COLO668 (cell line): ENCODE measurements around the gene ATR.
"Not testable (repeated sequence)": the region's sequence is repeated elsewhere in the genome, so short reads cannot be mapped to it uniquely, and the experiment has no call there.

ENCODE experiments used
- DNase-seq: peaks from one replicate; lab custom pipeline; 2025; ENCODE audit not compliant: unreplicated experiment; lab: John Stamatoyannopoulos, UW

Gene ATR

DNA sequence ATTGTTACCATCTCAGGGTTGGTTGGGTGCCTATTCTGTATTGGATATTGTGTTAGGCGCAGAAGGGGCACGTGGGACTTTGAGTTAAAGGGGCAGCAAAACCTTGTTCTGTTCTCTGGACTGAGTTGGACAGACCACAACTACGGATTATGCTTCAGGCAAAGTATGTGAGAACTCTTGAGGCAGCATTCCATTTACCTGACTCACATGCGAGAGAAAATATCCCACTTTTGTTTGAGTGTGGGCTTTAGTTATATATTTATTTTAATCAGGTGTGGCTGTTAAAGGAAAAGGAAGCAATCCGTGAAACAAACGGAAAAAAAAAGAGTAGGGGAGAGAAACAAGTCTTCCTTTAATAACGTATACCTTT, 17.0 kb upstream of the ATR start:
- no peak for DNase-seq

- DNase-seq = no peak
Measured at GRCh38 chr3:142595141-142595540, 16.6 kb upstream of the ATR start.

- DNase-seq = not testable (repeated sequence)
Measured at GRCh38 chr3:142592268-142592667, 13.7 kb upstream of the ATR start.

- no peak for DNase-seq
Measured at GRCh38 chr3:142588703-142589102, 10.2 kb upstream of the ATR start.

GRCh38 chr3:142586803-142587406, 8.4 kb upstream of the ATR start:
- DNase-seq = peak; percentile 24

GRCh38 chr3:142581070-142581469, 2.5 kb upstream of the ATR start:
- not testable (repeated sequence) for DNase-seq

DNA sequence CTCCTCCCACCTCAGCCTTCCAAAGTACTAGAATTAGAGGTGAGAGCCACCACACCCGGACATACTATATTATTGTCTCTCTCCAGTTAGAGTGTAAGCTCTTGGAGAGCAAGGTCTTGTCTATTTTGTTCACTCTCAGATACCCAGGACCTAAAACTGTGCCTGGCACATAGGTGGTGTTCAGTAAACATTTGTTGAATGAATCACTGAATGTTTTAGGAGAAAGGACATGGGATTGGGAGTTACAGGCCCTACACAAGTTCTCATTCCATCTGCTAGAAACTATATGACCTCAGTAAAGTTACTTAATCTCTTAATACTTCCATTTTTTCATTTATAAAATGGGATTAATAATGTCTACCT, 1.5 kb upstream of the ATR start:
- no peak for DNase-seq

DNA sequence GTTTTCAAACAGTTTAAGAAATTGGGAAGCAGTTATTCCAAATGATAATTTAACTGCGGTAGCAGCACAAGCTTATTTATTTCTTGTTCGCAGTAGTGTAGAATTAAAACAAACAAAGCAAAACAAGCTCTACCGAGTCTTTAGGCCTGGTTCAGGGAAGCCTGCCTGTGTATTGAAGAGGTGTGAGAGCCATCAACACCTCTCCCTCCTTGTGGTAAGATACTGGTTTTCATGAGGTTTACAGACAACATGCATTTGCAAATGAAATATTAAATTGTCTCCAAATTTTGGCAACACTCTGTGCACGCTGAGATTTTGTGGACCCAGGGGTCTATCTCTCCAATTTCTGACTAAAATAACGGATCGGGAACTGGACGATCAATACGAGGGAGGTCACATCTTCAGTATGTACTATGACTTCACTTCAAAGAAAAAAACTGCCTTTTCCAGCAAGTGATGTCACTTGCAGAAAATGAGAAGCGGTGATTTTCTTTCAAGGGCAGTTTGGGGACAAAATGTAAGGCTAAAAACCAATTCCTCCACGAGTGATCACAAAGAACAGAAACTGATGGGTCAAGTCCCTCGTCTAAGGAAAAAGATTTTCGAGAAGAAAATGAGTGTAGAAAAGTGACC, 721 bp downstream of the ATR start:
- no peak for DNase-seq

GRCh38 chr3:142576792-142577191, 1.7 kb downstream of the ATR start:
- DNase-seq = no peak

DNA sequence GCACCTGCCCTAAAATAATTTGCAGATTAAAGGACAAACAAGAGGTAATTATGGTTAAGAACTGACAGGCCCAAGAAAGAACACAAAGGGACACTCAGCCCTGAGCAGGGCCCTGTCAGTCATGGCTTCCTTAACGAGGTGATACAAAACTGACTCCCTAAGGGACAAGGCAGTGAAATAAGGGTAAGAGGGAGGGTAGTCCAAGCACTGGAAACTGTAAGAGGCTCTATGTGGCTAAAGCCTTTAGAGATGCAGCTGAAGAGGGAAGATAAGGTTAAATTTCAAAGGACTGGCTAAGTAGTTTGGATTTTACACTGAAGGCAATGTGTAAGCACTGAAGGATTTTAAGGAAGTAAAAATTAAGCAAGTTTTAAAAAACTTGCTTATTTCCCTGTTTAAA, 3.9 kb downstream of the ATR start:
- no peak for DNase-seq

- not testable (repeated sequence) for DNase-seq
Measured at GRCh38 chr3:142574223-142574622, 4.3 kb downstream of the ATR start.

DNA sequence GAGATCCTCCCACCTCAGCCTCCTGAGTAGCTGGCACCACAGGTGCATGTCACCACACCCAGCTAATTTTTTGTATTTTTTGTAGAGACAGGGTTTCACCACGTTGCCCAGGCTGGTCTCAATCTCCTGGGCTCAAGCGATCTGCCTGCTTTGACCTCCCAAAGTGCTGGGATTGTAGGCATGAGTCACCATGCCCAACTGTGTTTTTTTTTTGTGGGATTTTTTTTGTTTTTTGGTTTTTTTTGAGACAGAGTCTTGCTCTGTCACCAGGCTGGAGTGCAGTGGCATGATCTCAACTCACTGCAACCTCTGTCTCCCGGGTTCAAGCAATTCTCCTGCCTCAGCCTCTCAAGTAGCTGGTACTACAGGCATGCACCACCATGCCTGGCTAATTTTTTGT, 9.1 kb downstream of the ATR start:
- DNase-seq = not testable (repeated sequence)

DNA sequence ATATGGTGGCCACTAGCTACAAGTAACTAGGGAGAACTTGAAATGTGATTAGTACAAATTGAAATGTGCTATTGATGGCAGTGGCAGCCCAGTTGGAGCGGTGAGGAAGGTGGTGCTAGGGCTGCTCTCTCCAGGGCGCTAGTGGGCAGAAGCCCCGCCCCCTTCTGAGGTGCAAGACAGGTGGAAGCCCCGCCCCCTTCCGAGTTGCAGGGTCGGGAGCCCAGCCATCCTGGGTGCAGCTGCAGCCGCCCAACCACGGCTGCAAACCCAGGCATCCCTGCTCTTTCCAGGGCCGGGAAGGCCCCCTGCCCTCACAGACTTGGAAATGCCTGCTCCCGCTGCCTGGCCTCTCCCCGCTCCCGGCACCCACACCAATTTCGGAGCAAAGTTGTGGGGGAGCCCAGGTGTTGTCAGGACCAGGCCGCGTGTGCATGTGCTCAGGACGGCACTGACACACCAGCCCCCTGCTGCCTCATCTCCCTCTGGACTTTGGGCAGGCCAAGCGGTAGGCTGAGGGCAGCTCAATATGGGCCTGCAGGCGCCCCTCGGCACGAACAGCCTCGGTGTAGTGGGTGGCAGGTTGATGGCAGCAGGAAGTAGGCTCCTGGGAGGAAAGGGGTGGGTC, 10.0 kb downstream of the ATR start:
- DNase-seq = peak; percentile 1

DNA sequence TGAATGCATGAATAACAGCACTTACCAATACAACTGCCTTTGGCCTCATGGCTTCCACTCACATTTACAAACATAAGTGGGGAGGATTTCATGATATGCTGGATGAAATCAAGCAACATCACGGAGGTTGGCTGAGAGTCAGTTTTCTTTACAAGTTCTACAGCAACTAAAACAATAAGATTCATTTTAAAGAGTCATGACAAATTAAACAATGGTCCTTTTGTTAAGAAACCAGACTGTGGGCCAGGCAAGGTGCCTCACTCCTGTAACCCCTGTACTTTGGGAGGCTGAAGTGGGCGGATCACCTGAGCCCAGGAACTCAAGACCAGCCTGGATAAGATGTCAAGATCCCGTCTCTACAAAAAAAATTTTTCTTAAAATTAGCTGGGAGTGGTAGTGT, 12.4 kb downstream of the ATR start:
- no peak for DNase-seq

DNA sequence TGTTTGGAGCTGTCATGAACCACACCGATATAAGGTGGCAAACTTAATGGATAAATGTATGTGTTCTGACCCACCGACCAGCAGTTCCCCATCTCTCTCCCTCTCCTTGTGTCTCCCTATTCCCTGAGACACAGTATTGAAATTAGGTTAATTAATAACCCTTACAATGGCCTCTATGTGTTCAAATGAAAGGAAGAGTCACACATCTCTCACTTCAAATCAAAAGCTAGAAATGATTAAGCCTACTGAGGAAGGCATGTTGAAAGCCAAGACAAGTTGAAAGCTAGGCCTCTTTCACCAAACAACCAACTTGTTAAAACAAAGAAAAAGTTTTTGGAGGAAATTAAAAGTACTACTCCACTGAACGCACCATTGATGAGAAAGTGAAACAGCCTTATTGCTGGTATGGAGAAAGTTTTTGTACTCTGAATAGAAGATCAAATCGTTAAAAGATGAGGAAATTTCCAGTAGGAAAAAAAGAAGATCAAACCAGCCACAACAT, 15.0 kb downstream of the ATR start:
- DNase-seq = no peak

DNA sequence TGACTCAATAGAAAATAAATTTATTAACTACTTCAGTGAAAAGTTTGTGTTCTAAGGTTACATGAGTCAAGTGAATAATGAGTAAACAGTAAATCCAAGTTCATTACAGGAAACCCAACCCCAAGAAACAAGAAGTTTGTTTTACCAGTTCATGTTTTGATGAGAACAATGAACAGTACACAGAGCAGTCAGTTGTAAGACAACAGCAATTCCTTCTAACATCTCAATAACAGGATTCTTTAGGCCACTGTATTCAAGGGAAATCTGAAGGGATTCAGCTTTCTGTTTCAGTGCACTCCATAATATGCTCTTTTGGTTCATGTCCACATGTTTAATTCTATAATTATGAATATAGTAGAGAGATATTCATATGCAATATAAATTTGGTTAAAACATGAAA, 18.4 kb downstream of the ATR start:
- DNase-seq = no peak

- DNase-seq = no peak
Measured at GRCh38 chr3:142553741-142554140, 24.8 kb downstream of the ATR start.

DNA sequence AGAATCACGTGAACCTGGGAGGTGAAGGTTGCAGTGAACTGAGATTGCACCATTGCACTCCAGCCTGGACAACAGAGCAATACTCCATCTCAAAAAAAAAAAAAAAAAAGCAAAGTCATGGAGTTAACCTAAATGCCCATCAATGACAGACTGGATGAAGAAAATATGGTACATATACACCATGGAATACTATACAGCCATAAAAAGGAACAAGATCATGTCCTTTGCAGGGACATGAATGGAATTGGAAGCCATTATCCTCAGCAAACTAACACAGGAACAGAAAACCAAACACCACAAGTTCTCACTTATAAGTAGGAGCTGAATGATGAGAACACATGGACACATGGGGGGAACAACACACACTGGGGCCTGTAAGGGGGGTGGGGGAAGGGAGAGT, 26.0 kb downstream of the ATR start:
- DNase-seq = not testable (repeated sequence)

DNA sequence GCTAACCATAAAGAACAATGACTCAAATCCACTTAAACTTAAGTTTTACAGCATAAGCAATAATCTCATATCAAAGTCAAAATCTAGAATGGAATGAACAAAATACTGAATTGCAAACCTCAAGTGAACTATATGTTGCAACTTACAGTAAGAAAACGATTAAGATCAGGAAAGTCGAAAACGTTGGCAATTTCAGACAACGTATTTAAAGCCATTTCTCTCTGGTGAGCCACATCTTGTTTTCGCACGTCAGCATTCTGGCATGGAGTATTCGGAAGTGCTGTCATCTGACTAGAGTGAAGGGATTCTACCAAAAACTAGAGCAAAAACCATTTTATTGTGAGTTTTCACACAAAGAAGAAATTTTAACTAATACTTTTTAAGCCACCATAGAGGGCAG, 28.5 kb downstream of the ATR start:
- no peak for DNase-seq

DNA sequence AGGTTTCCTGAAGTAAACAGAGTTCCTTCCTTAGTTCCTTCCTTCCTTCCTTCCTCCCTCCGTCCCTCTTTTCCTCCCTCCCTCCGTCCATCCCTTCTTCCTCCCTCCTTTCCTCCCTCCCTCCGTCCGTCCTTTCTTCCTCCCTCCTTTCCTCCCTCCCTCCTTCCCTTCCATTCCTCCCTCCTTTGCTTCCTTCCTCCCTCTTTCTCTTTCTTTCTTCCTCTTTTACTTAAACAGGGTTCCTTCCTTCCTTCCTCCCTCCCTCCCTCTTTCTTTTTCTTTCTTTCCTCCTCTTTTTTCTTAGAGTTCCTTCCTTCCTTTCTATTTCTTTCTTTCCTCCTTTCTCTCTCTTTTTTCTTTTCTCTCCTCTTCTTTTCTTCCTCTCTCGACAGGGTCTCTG, 35.2 kb downstream of the ATR start:
- no peak for DNase-seq

GRCh38 chr3:142542054-142542453, 36.5 kb downstream of the ATR start:
- no peak for DNase-seq

DNA sequence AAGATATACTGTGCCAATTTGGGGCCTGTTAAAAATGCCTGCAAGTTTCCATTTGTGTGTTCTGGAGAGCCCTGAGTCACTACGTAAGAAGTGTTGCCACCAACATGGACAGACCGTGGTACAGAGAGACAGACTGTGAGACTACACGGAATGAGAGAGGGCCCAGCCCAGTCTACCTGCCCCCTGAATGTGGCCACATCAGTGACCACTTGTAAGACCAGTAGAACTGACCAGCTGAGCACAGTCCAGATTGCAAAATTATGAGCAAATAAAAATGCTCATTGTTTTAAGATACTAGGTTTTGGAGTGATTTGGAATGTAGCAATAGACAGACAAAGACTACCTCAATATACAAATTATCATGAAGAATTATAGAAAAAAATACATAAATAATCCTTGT, 42.0 kb downstream of the ATR start:
- DNase-seq = no peak

- DNase-seq = no peak
Measured at GRCh38 chr3:142534543-142534942, 44.0 kb downstream of the ATR start.
